Activated T-cell treated with anti-CD3 and anti-CD28 coated beads, Interleukin-2, amount 50 U/mL, for 72 hours (primary cell): ENCODE results near the gene HS6ST3. TPM values are rescaled to one million over a fixed set of nuclear protein-coding genes. Genes with fewer than 3 reads are reported as not detected.

Experiments used
- ATAC-seq, 2 donors: fragments of 150-1000 bp; cut with Tn5 transposase; replicated peaks in 1 of 2; 2 replicates each; pipeline ENCODE4 v1.10.0; 2021; ENCODE audit warnings: moderate library complexity in 2 of 2, mild to moderate bottlenecking in 1 of 2
- DNase-seq, 2 donors: peaks; one replicate each; pipeline ENCODE4 v3.0.0; 2021 to 2022; ENCODE audit warnings: mixed read lengths in 1 of 2
- H3K27ac Mint-ChIP-seq: one replicate; pipeline ENCODE4 v1.8.0; 2022; ENCODE audit warnings: mild to moderate bottlenecking, moderate library complexity, mixed read lengths
- H3K27me3 Mint-ChIP-seq: one replicate; pipeline ENCODE4 v1.8.0; 2022; ENCODE audit warnings: low read depth, mixed read lengths
- H3K36me3 Mint-ChIP-seq, 2 donors: one replicate each; pipeline ENCODE4 v1.8.0; 2022; ENCODE audit warnings: mixed read lengths in 2 of 2, mild to moderate bottlenecking in 1 of 2; ENCODE audit not compliant: insufficient read depth in 2 of 2
- H3K4me1 Mint-ChIP-seq: one replicate; pipeline ENCODE4 v1.8.0; 2022; ENCODE audit warnings: low read depth, mixed read lengths
- H3K4me3 Mint-ChIP-seq, 2 donors: one replicate each; pipeline ENCODE4 v1.8.0; 2022; ENCODE audit warnings: mild to moderate bottlenecking in 2 of 2, mixed read lengths in 2 of 2, moderate library complexity in 2 of 2
- H3K9me3 Mint-ChIP-seq, 2 donors: one replicate each; pipeline ENCODE4 v1.8.0; 2022; ENCODE audit warnings: mixed read lengths in 2 of 2
- total RNA-seq, 2 donors: library from RNA; stranded (reverse); gene quantifications; one replicate each; pipeline ENCODE4 v1.2.3, GENCODE V29; 2022

The HS6ST3 gene
- total RNA-seq, 2 donors from 2014 or later = not detected

DNA sequence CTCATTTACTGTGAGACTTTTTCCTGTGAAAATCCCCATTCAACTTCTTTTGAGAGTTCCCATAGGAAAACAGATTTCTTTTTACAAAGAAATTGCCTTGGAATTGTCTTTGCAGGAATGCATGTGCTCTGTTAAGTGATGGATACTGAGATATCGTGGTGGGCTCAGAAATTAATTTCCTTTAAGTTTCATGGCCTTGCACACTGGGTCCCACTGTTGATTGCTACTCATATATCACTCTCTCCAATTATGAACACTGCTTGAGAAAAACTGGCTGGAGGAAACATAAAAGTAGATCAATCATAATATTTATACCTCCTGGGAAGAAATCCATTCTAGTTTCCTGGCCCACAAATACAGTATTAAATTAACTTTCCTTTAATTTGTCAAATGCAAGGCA is 773.1 kb downstream of the HS6ST3 start:
- DNase-seq = no peak
- no peaks in the 10 kb centered on the region for H3K4me1 Mint-ChIP-seq
- H3K27me3 Mint-ChIP-seq = no peaks in the 10 kb centered on the region
- H3K9me3 Mint-ChIP-seq = peaks cover 0 to 3% of the 10 kb centered on the region in 2 donors
- no peak for ATAC-seq
- H3K4me3 Mint-ChIP-seq = no peak overlapping the region
- no peaks in the 10 kb centered on the region for H3K36me3 Mint-ChIP-seq
- no peak overlapping the region for H3K27ac Mint-ChIP-seq

DNA sequence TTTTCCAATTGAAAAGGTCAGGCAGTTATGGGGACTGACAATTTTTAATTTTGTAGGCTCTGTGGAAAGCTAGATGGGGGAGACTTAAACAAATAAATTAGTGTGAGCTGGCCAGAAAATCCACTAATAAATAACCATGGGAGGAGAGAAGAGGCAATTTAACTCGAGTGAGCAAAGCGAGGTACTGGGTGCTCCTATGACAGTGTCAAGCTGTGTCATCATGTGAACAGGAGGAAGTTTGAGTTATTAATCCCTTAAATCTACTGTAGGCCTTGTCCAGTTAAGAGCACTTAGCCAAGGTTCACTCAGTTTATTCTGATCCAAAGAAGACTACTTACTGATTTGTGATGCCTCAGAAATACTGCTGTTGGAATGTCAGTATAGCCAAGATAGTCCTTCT is 781.6 kb downstream of the HS6ST3 start:
- no peak overlapping the region for H3K4me3 Mint-ChIP-seq
- DNase-seq (no peak), ATAC-seq (no peak)
- no peak overlapping the region for H3K27ac Mint-ChIP-seq
- H3K4me1 Mint-ChIP-seq = no peaks in the 10 kb centered on the region
- peaks cover 6 to 7% of the 10 kb centered on the region in 2 donors for H3K9me3 Mint-ChIP-seq
- no peaks in the 10 kb centered on the region for H3K27me3 Mint-ChIP-seq
- no peaks in the 10 kb centered on the region for H3K36me3 Mint-ChIP-seq

DNA sequence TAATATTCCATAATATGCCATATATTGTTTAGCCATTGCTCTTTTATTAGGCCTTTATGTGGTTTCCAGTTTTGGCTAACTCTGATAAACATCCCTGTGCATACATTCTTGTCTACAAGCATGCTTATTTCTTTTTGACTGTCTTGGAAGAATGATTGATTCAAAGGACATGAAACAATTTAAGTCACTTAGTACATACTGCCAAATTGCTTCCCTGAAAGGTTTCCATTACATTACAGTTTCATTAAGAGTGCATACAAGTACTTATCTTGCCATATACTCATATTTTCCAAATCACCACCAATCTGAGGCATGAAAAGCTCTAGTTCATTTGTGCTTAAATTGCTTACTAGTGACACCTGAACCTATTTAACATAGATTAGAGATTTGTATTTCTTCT is 790.5 kb downstream of the HS6ST3 start:
- Mint-ChIP-seq H3K4me3 (no peak overlapping the region), H3K27me3 (no peaks in the 10 kb centered on the region), H3K4me1 (no peaks in the 10 kb centered on the region), H3K36me3 (no peaks in the 10 kb centered on the region), H3K27ac (no peak overlapping the region), H3K9me3 (peaks cover 4 to 8% of the 10 kb centered on the region in 2 donors)
- no peak for ATAC-seq
- no peak for DNase-seq

Other genes starting within 250 kb of the HS6ST3 start
- under 1 TPM; 0.14 to 0.65 TPM for gene UGGT2, start 36.7 kb upstream of the HS6ST3 start, total RNA-seq